Peyer's patch (tissue), 4 donors: ENCODE data around the gene KIFAP3.

ENCODE experiments used
- POLR2A ChIP-seq, 2 donors: fragments of 450-650 bp; IDR thresholded peaks; one replicate each; pipeline ENCODE4 v1.5.1; 2017; ENCODE audit warnings: antibody characterized with exemption in 2 of 2, mild to moderate bottlenecking in 2 of 2, moderate library complexity in 2 of 2
- TF ChIP-seq, protein P1 (sequence below), 6 experiments: fragments of 450-650 bp in 4 of 6; fragments of 200-600 bp in 2 of 6; sonication (generic) in 1 of 6; IDR thresholded peaks; one replicate each; pipeline ENCODE4 v1.5.1; 2017 to 2019; ENCODE audit warnings: antibody characterized with exemption in 6 of 6, mild to moderate bottlenecking in 3 of 6, moderate library complexity in 1 of 6

DNA sequence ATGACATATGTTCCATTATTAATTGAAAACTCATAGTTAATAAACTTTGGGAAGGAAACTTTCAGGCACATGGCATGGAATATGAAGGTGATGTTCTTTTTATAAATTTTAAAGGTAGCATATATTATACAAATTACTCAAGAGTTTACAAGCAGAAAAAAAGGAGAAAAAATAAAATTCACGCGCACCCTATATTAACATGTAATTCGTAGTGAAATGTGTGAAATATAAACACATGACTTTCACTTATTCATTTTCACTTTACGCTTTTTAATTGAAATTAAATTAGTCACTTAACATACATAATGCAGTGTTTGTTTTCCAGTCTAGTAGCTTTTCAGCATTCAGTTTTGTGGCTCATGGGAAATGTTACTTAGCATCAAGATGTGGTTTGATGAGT, 153.4 kb downstream of the KIFAP3 start:
- no peak for TF ChIP-seq POLR2A (IDR thresholded peaks at IDR 0.05)
- TF ChIP-seq, protein P1, sequence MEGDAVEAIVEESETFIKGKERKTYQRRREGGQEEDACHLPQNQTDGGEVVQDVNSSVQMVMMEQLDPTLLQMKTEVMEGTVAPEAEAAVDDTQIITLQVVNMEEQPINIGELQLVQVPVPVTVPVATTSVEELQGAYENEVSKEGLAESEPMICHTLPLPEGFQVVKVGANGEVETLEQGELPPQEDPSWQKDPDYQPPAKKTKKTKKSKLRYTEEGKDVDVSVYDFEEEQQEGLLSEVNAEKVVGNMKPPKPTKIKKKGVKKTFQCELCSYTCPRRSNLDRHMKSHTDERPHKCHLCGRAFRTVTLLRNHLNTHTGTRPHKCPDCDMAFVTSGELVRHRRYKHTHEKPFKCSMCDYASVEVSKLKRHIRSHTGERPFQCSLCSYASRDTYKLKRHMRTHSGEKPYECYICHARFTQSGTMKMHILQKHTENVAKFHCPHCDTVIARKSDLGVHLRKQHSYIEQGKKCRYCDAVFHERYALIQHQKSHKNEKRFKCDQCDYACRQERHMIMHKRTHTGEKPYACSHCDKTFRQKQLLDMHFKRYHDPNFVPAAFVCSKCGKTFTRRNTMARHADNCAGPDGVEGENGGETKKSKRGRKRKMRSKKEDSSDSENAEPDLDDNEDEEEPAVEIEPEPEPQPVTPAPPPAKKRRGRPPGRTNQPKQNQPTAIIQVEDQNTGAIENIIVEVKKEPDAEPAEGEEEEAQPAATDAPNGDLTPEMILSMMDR (IDR thresholded peaks at IDR 0.05) = no peak
